ENCODE data around the gene PLA2G3. TPM values are rescaled to one million over a fixed set of nuclear protein-coding genes. Genes with fewer than 3 reads are reported as not detected.

Gene PLA2G3
- total RNA-seq, 1 experiment from 2014 or later: not detected

DNA sequence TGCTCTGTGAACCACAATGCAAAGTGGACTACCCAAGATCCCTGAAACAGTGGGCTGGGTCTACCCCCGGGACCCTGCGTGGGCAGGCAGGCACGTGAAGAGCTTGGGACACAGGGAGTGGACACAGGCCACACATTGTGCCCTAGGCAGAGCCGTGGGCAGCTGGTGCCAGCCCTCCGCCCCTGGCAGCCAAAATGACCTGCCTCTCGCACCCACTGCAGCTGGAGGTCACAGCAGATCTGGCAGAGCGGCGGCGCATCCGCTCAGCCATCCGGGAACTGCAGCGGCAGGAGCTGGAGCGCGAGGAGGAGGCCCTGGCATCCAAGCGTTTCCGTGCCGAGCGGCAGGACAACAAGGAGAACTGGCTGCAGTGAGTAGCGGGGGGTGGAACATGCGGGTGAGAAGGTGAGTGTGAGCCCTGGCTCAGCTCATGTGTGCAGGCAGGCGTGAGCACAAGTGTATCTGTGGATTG lies 52.5 kb downstream of the PLA2G3 start:
- Histone ChIP-seq H3K4me3 (ENCODE audit: low read length) (no peak overlapping the region), H4K20me1 (ENCODE audit: insufficient read depth, low read depth, low read length) (no peaks in the 10 kb centered on the region), H3K27me3 (ENCODE audit: low read length) (no peaks in the 10 kb centered on the region), H3K9me3 (ENCODE audit: low read length) (no peaks in the 10 kb centered on the region), H2AFZ (ENCODE audit: low read length) (no peak overlapping the region), H3K9ac (ENCODE audit: low read length) (no peak overlapping the region), H3K4me1 (ENCODE audit: low read length) (peaks cover 50% of the 10 kb centered on the region), H3K4me2 (ENCODE audit: low read depth, low read length, poor library complexity, severe bottlenecking) (no peak overlapping the region), H3K27ac (ENCODE audit: low read length) (no peak overlapping the region), H3K79me2 (ENCODE audit: low read length) (peaks cover 13% of the 10 kb centered on the region), H3K9me2 (replicated peaks; ENCODE audit: insufficient read depth, low read length) (no peaks in the 10 kb centered on the region), H3K36me3 (ENCODE audit: insufficient read depth, low read length) (no peaks in the 10 kb centered on the region)
- DNase-seq: no peak

DNA sequence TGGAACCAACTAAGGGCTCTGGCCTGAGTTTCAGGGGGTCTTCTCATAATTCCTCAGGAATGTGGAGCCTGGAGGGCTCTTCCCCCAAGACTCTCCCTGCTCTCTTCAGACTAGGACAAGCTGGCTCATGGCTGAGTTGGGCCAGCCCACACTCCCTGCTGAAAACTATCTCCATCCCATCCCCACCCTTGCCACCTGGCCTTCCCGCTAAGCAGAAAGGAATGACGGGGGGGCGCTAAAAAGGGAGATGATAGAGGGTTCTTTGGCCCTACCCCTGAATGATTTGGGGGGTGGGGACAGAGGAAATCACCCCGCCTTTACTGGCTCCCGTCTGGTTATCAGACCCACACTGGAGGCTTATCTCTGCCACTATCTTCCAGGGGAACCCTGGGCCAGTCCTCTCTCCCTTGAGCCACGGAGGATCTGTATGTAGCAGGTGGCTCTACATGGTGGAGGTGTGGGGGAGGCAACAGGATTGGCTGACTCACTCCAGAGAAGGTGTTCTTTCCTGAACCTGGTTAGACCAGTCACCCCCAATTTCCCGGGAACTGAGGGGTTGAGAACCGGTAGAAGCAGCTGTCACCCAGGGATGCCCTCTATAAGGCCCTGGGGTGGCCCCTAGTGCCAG lies 53.5 kb downstream of the PLA2G3 start:
- no peaks in the 10 kb centered on the region for H3K9me2 ChIP-seq (replicated peaks; ENCODE audit: insufficient read depth, low read length)
- no peak overlapping the region for H3K4me2 ChIP-seq (ENCODE audit: low read depth, low read length, poor library complexity, severe bottlenecking)
- peaks cover 13% of the 10 kb centered on the region for H3K79me2 ChIP-seq (ENCODE audit: low read length)
- H3K4me3 ChIP-seq (ENCODE audit: low read length): no peak overlapping the region
- H3K9me3 ChIP-seq (ENCODE audit: low read length): no peaks in the 10 kb centered on the region
- no peaks in the 10 kb centered on the region for H3K27me3 ChIP-seq (ENCODE audit: low read length)
- H3K9ac ChIP-seq (ENCODE audit: low read length): no peak overlapping the region
- no peak overlapping the region for H3K27ac ChIP-seq (ENCODE audit: low read length)
- H3K36me3 ChIP-seq (ENCODE audit: insufficient read depth, low read length): no peaks in the 10 kb centered on the region
- DNase-seq: no peak
- peaks cover 60% of the 10 kb centered on the region for H3K4me1 ChIP-seq (ENCODE audit: low read length)
- H4K20me1 ChIP-seq (ENCODE audit: insufficient read depth, low read depth, low read length): no peaks in the 10 kb centered on the region
- H2AFZ ChIP-seq (ENCODE audit: low read length): no peak overlapping the region

DNA sequence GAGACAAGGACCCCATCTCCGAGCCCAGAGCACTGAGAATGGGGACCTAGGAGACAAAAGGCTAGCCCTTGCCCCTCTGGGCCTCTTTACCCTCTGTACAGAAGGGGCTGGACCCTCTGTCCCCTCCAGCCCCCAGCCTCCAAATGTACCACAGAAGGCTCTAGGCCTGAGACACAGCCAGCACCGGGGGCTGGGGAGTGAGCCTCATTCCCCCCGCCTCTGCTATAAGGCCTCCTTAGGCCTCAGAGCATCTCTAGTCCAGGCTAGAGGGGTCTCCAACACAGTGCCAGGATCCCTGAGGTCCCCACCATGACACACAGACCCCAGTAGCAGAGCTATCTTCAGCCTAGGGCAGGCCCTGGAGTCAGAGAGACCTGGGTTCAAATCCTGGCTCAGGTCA lies 54.4 kb downstream of the PLA2G3 start:
- Histone ChIP-seq H3K9me3 (ENCODE audit: low read length) (no peaks in the 10 kb centered on the region), H3K4me2 (ENCODE audit: low read depth, low read length, poor library complexity, severe bottlenecking) (peak overlapping the region; percentile 95), H4K20me1 (ENCODE audit: insufficient read depth, low read depth, low read length) (no peaks in the 10 kb centered on the region), H3K4me3 (ENCODE audit: low read length) (peak overlapping the region; percentile 90), H3K27me3 (ENCODE audit: low read length) (no peaks in the 10 kb centered on the region), H2AFZ (ENCODE audit: low read length) (no peak overlapping the region), H3K36me3 (ENCODE audit: insufficient read depth, low read length) (no peaks in the 10 kb centered on the region), H3K27ac (ENCODE audit: low read length) (peak overlapping the region; percentile 78), H3K79me2 (ENCODE audit: low read length) (peaks cover 13% of the 10 kb centered on the region), H3K4me1 (ENCODE audit: low read length) (peaks cover 66% of the 10 kb centered on the region), H3K9me2 (replicated peaks; ENCODE audit: insufficient read depth, low read length) (no peaks in the 10 kb centered on the region), H3K9ac (ENCODE audit: low read length) (peak overlapping the region; percentile 95)
- no peak for DNase-seq

DNA sequence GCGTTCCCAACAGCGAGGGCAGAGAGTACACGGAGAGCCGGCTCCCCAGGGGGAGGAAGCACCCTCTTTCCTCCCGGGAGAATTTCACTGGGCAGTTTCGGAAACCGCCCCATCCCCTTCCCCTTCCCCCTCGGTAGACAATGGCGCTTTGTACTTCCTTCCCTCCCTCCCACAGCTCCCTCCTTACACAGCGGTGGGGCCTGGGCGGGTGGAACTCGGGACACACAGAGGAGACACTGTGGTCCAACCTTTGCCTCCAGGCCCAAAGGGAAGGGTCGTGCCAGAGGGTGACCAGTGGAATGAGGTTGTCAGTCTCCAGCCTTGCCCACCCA lies 54.8 kb downstream of the PLA2G3 start:
- peak overlapping the region; percentile 95 for H3K9ac ChIP-seq (ENCODE audit: low read length)
- peak overlapping the region; percentile 95 for H3K4me2 ChIP-seq (ENCODE audit: low read depth, low read length, poor library complexity, severe bottlenecking)

DNA sequence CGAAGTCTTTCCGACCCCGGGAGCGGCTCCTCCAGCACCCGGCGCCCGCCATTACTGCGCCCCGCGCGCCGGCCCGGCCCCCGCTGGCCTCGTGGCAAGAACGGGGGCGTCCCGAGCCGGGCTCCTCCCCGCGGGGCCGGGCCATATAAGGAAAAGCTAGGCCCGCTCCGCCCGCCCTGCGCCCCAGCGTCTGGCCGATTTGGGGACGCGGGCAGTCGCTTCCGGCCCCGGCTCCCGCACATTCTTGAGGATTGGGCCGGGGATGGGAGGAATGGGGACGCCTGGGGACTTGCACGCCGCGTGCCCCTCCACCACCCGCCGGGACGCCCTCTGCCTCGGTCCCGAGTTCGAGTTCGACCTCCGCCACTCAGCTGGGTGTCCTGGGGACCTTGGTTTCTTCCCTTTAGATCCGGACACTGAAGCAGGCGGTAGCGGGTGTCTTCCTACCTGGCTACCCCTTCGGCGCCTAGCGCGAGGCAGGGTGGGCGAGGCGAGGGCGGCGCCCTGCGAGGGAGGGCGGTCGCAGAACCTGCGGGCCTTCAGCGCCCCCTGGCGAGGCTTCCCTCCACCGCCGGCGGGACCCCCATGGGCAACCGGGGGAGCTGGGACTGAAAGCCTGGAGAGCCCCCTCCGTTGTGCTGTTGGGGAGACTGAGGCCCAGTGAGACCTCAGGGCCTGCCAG lies 55.4 kb downstream of the PLA2G3 start:
- DNase-seq: peak; percentile 97
- H3K9me3 ChIP-seq (ENCODE audit: low read length): no peaks in the 10 kb centered on the region
- no peaks in the 10 kb centered on the region for H3K27me3 ChIP-seq (ENCODE audit: low read length)
- H3K27ac ChIP-seq (ENCODE audit: low read length): peak overlapping the region; percentile 78
- H2AFZ ChIP-seq (ENCODE audit: low read length): peak overlapping the region; percentile 90; the same call in 1 of the 2 replicates
- H3K4me2 ChIP-seq (ENCODE audit: low read depth, low read length, poor library complexity, severe bottlenecking): peak overlapping the region; percentile 95
- H4K20me1 ChIP-seq (ENCODE audit: insufficient read depth, low read depth, low read length): no peaks in the 10 kb centered on the region
- H3K36me3 ChIP-seq (ENCODE audit: insufficient read depth, low read length): no peaks in the 10 kb centered on the region
- peak overlapping the region; percentile 90 for H3K4me3 ChIP-seq (ENCODE audit: low read length)
- H3K9me2 ChIP-seq (replicated peaks; ENCODE audit: insufficient read depth, low read length): no peaks in the 10 kb centered on the region
- H3K4me1 ChIP-seq (ENCODE audit: low read length): peaks cover 65% of the 10 kb centered on the region
- H3K79me2 ChIP-seq (ENCODE audit: low read length): peaks cover 13% of the 10 kb centered on the region
- H3K9ac ChIP-seq (ENCODE audit: low read length): peak overlapping the region; percentile 95

More for the DNA sequence above, 54.8 kb downstream of the PLA2G3 start:
- no peaks in the 10 kb centered on the region for H3K36me3 ChIP-seq (ENCODE audit: insufficient read depth, low read length)
- peaks cover 13% of the 10 kb centered on the region for H3K79me2 ChIP-seq (ENCODE audit: low read length)
- H3K9me3 ChIP-seq (ENCODE audit: low read length): no peaks in the 10 kb centered on the region
- peak overlapping the region; percentile 78 for H3K27ac ChIP-seq (ENCODE audit: low read length)
- no peaks in the 10 kb centered on the region for H3K9me2 ChIP-seq (replicated peaks; ENCODE audit: insufficient read depth, low read length)
- DNase-seq: no peak
- peak overlapping the region; percentile 90 for H3K4me3 ChIP-seq (ENCODE audit: low read length)
- H3K4me1 ChIP-seq (ENCODE audit: low read length): peaks cover 68% of the 10 kb centered on the region
- no peaks in the 10 kb centered on the region for H4K20me1 ChIP-seq (ENCODE audit: insufficient read depth, low read depth, low read length)
- H2AFZ ChIP-seq (ENCODE audit: low read length): no peak overlapping the region
- no peaks in the 10 kb centered on the region for H3K27me3 ChIP-seq (ENCODE audit: low read length)

Small RNA genes within 50 kb of the gene (small RNA-seq; reads per million reads assigned to genes)
- 0.59 reads per million, percentile 14 among the genes with 10 or more reads in this experiment for gene MIR3928

Other genes starting within 250 kb of the PLA2G3 start
- gene MORC2, start 171.7 kb downstream of the PLA2G3 start, total RNA-seq (2014; rRNA removed; shearing (Covaris generic); ENCODE audit: low replicate concordance): 29.0 and 30.4 TPM in 2 replicates
- gene TUG1, start 171.2 kb downstream of the PLA2G3 start, total RNA-seq (2014; rRNA removed; shearing (Covaris generic); ENCODE audit: low replicate concordance): 37.4 and 97.4 TPM in 2 replicates
- 23.5 and 27.9 TPM in 2 replicates for gene SMTN, start 59.2 kb downstream of the PLA2G3 start, total RNA-seq (2014; rRNA removed; shearing (Covaris generic); ENCODE audit: low replicate concordance)
- gene SELENOM, start 32.9 kb downstream of the PLA2G3 start, total RNA-seq (2014; rRNA removed; shearing (Covaris generic); ENCODE audit: low replicate concordance): 11.1 and 18.5 TPM in 2 replicates
- gene INPP5J, start 17.5 kb downstream of the PLA2G3 start, total RNA-seq (2014; rRNA removed; shearing (Covaris generic); ENCODE audit: low replicate concordance): 14.4 and 18.3 TPM in 2 replicates
- gene RNF185, start 19.7 kb upstream of the PLA2G3 start, total RNA-seq (2014; rRNA removed; shearing (Covaris generic); ENCODE audit: low replicate concordance): 41.1 and 44.8 TPM in 2 replicates
- 35.0 and 35.3 TPM in 2 replicates for gene LIMK2, start 71.8 kb upstream of the PLA2G3 start, total RNA-seq (2014; rRNA removed; shearing (Covaris generic); ENCODE audit: low replicate concordance)
- 17.9 and 25.3 TPM in 2 replicates for gene PIK3IP1, start 152.0 kb upstream of the PLA2G3 start, total RNA-seq (2014; rRNA removed; shearing (Covaris generic); ENCODE audit: low replicate concordance)
- 65.4 and 87.4 TPM in 2 replicates for gene PATZ1, start 205.8 kb upstream of the PLA2G3 start, total RNA-seq (2014; rRNA removed; shearing (Covaris generic); ENCODE audit: low replicate concordance)

Data from Karpas-422 (cell line).